HG03439 (cell line): ENCODE data around the gene TRMU.
"Not testable (repeated sequence)": the region's sequence is repeated elsewhere in the genome, so short reads cannot be mapped to it uniquely, and the experiment has no call there.

Experiments used
- ATAC-seq: cut with Tn5 transposase; IDR thresholded peaks from one replicate; pipeline ENCODE4 v1.9.1; 2021; ENCODE audit warnings: mild to moderate bottlenecking, moderate library complexity; ENCODE audit not compliant: unreplicated experiment

Gene TRMU

GRCh38 chr22:46299101-46299500 is 36.4 kb upstream of the TRMU start:
- ATAC-seq: no peak

GRCh38 chr22:46300491-46300890 is 35.0 kb upstream of the TRMU start:
- no peak for ATAC-seq

- no peak for ATAC-seq
These were observed 32.1 kb upstream of the TRMU start for GRCh38 chr22:46303347-46303965.

- ATAC-seq: no peak
These were observed 27.1 kb upstream of the TRMU start for GRCh38 chr22:46308283-46308988.

GRCh38 chr22:46309526-46310085 is 25.9 kb upstream of the TRMU start:
- ATAC-seq: no peak

GRCh38 chr22:46312056-46312455 is 23.5 kb upstream of the TRMU start:
- no peak for ATAC-seq

GRCh38 chr22:46312848-46313247 is 22.7 kb upstream of the TRMU start:
- not testable (repeated sequence) for ATAC-seq

GRCh38 chr22:46315976-46316375 is 19.5 kb upstream of the TRMU start:
- ATAC-seq: no peak

GRCh38 chr22:46317646-46318045 is 17.9 kb upstream of the TRMU start:
- no peak for ATAC-seq

GRCh38 chr22:46318576-46318975 is 16.9 kb upstream of the TRMU start:
- ATAC-seq: no peak

GRCh38 chr22:46319319-46319718 is 16.2 kb upstream of the TRMU start:
- no peak for ATAC-seq

GRCh38 chr22:46320166-46320710 is 15.3 kb upstream of the TRMU start:
- ATAC-seq: no peak

- no peak for ATAC-seq
These were observed 14.7 kb upstream of the TRMU start for GRCh38 chr22:46320716-46321386.

GRCh38 chr22:46322711-46323110 is 12.8 kb upstream of the TRMU start:
- no peak for ATAC-seq

- no peak for ATAC-seq
These were observed 12.4 kb upstream of the TRMU start for GRCh38 chr22:46323162-46323561.

- no peak for ATAC-seq
These were observed 9.3 kb upstream of the TRMU start for GRCh38 chr22:46326066-46326680.

GRCh38 chr22:46327691-46328465 is 7.6 kb upstream of the TRMU start:
- ATAC-seq: no peak

- no peak for ATAC-seq
These were observed 6.7 kb upstream of the TRMU start for GRCh38 chr22:46328797-46329196.

- no peak for ATAC-seq
These were observed 5.9 kb upstream of the TRMU start for GRCh38 chr22:46329616-46330015.

GRCh38 chr22:46330426-46330825 is 5.1 kb upstream of the TRMU start:
- no peak for ATAC-seq
